ENCODE data around the gene ZNF443. TPM values are rescaled to one million over a fixed set of nuclear protein-coding genes. Genes with fewer than 3 reads are reported as not detected.
"Not testable (repeated sequence)": the region's sequence is repeated elsewhere in the genome, so short reads cannot be mapped to it uniquely, and the experiment has no call there.

The ZNF443 gene
- total RNA-seq, 1 experiment from 2014 or later: 9.4 TPM

- H3K36me3 Mint-ChIP-seq (ENCODE audit: insufficient read depth in 1 of 3, low read depth in 3 of 3): peaks cover 44 to 52% (median 51%) of the 10 kb centered on the region in 3 experiments
Observed at GRCh38 chr19:12391148-12391547, 49.7 kb downstream of the ZNF443 start.

GRCh38 chr19:12386365-12386764 lies 54.5 kb downstream of the ZNF443 start:
- not testable (repeated sequence) for DNase-seq; H2BK5ac ChIP-seq (ENCODE audit: insufficient read length, low read length); H2AFZ ChIP-seq (ENCODE audit: low read length); H3K4me3 Mint-ChIP-seq; H3K27me3 Mint-ChIP-seq (ENCODE audit: low read depth); H4K5ac ChIP-seq (ENCODE audit: insufficient read length, low read depth, low read length); H3K18ac ChIP-seq (ENCODE audit: insufficient read length, low read depth, low read length); H3K23me2 ChIP-seq (ENCODE audit: insufficient read length, low read depth, low read length, poor library complexity, severe bottlenecking); H3K27ac ChIP-seq (ENCODE audit: insufficient read length, low read depth, low read length); H2BK120ac ChIP-seq (ENCODE audit: low read depth, low read length, poor library complexity, severe bottlenecking); H3K4me2 ChIP-seq (ENCODE audit: insufficient read depth, insufficient read length, low read length); H3K23ac ChIP-seq (ENCODE audit: insufficient read length, low read depth, low read length); H2BK12ac ChIP-seq (ENCODE audit: insufficient read length, low read depth, low read length); H3K4ac ChIP-seq (ENCODE audit: low read depth, low read length); H3K79me1 ChIP-seq (ENCODE audit: insufficient read depth, low read depth, low read length, poor library complexity, severe bottlenecking); H4K8ac ChIP-seq (replicated peaks; ENCODE audit: insufficient read length, low read depth, low read length); H2BK20ac ChIP-seq (ENCODE audit: low read depth, low read length, poor library complexity, severe bottlenecking); H3K27me3 ChIP-seq (ENCODE audit: insufficient read depth, low read length); H4K91ac ChIP-seq (ENCODE audit: insufficient read length, low read depth, low read length); H4K20me1 ChIP-seq (ENCODE audit: control insufficient read depth, insufficient read depth, insufficient read length); H3K27ac Mint-ChIP-seq; H3K79me2 ChIP-seq (ENCODE audit: insufficient read depth, low read length); H3K4me1 ChIP-seq (ENCODE audit: insufficient read depth, low read length); H3K4me1 Mint-ChIP-seq; H2BK15ac ChIP-seq (ENCODE audit: low read depth, low read length); H2AK5ac ChIP-seq (ENCODE audit: insufficient read length, low read length); H3T11ph ChIP-seq (ENCODE audit: low read length); H3K14ac ChIP-seq (ENCODE audit: insufficient read depth, low read length); H3K56ac ChIP-seq (ENCODE audit: insufficient read length, low read depth, low read length); H3K9ac ChIP-seq (ENCODE audit: extremely low read depth, insufficient read length, low read length)
- Mint-ChIP-seq H3K36me3 (ENCODE audit: insufficient read depth in 1 of 3, low read depth in 3 of 3) (peaks cover 34 to 38% (median 36%) of the 10 kb centered on the region in 3 experiments), H3K9me3 (peaks cover 29 to 60% of the 10 kb centered on the region in 2 experiments)
- WGBS (ENCODE audit: extremely low coverage, insufficient read length, low lambda C conversion rate): no CpG with 5 or more reads among the region's 2 CpGs
- peaks cover 12% of the 10 kb centered on the region for H3K9me3 ChIP-seq (ENCODE audit: control insufficient read depth, low read depth, low read length)

More at GRCh38 chr19:12391148-12391547, 49.7 kb downstream of the ZNF443 start:
- not testable (repeated sequence) for H3K4me1 Mint-ChIP-seq; H3K79me2 ChIP-seq (ENCODE audit: insufficient read depth, low read length); H2AFZ ChIP-seq (ENCODE audit: low read length); H4K20me1 ChIP-seq (ENCODE audit: control insufficient read depth, insufficient read depth, insufficient read length); H3K27me3 ChIP-seq (ENCODE audit: insufficient read depth, low read length); H4K5ac ChIP-seq (ENCODE audit: insufficient read length, low read depth, low read length); H3K4ac ChIP-seq (ENCODE audit: low read depth, low read length); H3K4me2 ChIP-seq (ENCODE audit: insufficient read depth, insufficient read length, low read length); H4K91ac ChIP-seq (ENCODE audit: insufficient read length, low read depth, low read length); H3K23ac ChIP-seq (ENCODE audit: insufficient read length, low read depth, low read length); H4K8ac ChIP-seq (replicated peaks; ENCODE audit: insufficient read length, low read depth, low read length); H3K14ac ChIP-seq (ENCODE audit: insufficient read depth, low read length); H3K23me2 ChIP-seq (ENCODE audit: insufficient read length, low read depth, low read length, poor library complexity, severe bottlenecking); H3K9ac ChIP-seq (ENCODE audit: extremely low read depth, insufficient read length, low read length); H3K18ac ChIP-seq (ENCODE audit: insufficient read length, low read depth, low read length); H3T11ph ChIP-seq (ENCODE audit: low read length); H3K27me3 Mint-ChIP-seq (ENCODE audit: low read depth); H2BK15ac ChIP-seq (ENCODE audit: low read depth, low read length); H3K27ac ChIP-seq (ENCODE audit: insufficient read length, low read depth, low read length); DNase-seq; H2AK5ac ChIP-seq (ENCODE audit: insufficient read length, low read length); H3K4me3 Mint-ChIP-seq; H3K79me1 ChIP-seq (ENCODE audit: insufficient read depth, low read depth, low read length, poor library complexity, severe bottlenecking); H2BK5ac ChIP-seq (ENCODE audit: insufficient read length, low read length); H2BK20ac ChIP-seq (ENCODE audit: low read depth, low read length, poor library complexity, severe bottlenecking); H2BK12ac ChIP-seq (ENCODE audit: insufficient read length, low read depth, low read length); H3K27ac Mint-ChIP-seq; H3K56ac ChIP-seq (ENCODE audit: insufficient read length, low read depth, low read length); H2BK120ac ChIP-seq (ENCODE audit: low read depth, low read length, poor library complexity, severe bottlenecking); H3K4me1 ChIP-seq (ENCODE audit: insufficient read depth, low read length)
- no CpG with 5 or more reads among the region's 6 CpGs for WGBS (ENCODE audit: extremely low coverage, insufficient read length, low lambda C conversion rate)
- peaks cover 21% of the 10 kb centered on the region for H3K9me3 ChIP-seq (ENCODE audit: control insufficient read depth, low read depth, low read length)
- H3K9me3 Mint-ChIP-seq: peaks cover 26 to 58% of the 10 kb centered on the region in 2 experiments

All from H9 (cell line).